Esophagus (tissue), 2 donors: ENCODE data around the gene ATRNL1. TPM values are rescaled to one million over a fixed set of nuclear protein-coding genes. Genes with fewer than 3 reads are reported as not detected.

ENCODE experiments used
- H3K27ac ChIP-seq, 2 donors: one replicate each; pipeline ENCODE4 v1.5.1; 2013; ENCODE audit warnings: low read depth in 2 of 2, mild to moderate bottlenecking in 2 of 2, inconsistent platforms in 1 of 2, low read length in 1 of 2, moderate library complexity in 1 of 2
- H3K27me3 ChIP-seq, 2 donors: one replicate each; pipeline ENCODE4 v1.6.1; 2013; ENCODE audit warnings: low read length in 2 of 2, control low read depth in 1 of 2, mild to moderate bottlenecking in 1 of 2; ENCODE audit not compliant: insufficient read depth in 2 of 2, control insufficient read depth in 1 of 2
- H3K36me3 ChIP-seq, 2 donors: one replicate each; pipeline ENCODE4 v1.6.1; 2013; ENCODE audit warnings: low read length in 1 of 2; ENCODE audit not compliant: control insufficient read depth in 2 of 2, insufficient read depth in 2 of 2
- H3K4me1 ChIP-seq, 2 donors: one replicate each; pipeline ENCODE4 v1.6.1; 2013; ENCODE audit warnings: low read length in 1 of 2; ENCODE audit not compliant: control insufficient read depth in 2 of 2, insufficient read depth in 2 of 2
- H3K4me3 ChIP-seq, 2 donors: one replicate each; pipeline ENCODE4 v1.5.1; 2013; ENCODE audit warnings: low read length in 2 of 2, mild to moderate bottlenecking in 2 of 2, low read depth in 1 of 2, moderate library complexity in 1 of 2
- H3K9me3 ChIP-seq, 2 donors: one replicate each; pipeline ENCODE4 v1.6.1; 2013; ENCODE audit warnings: mild to moderate bottlenecking in 2 of 2, low read depth in 1 of 2, low read length in 1 of 2, moderate library complexity in 1 of 2; ENCODE audit not compliant: control insufficient read depth in 2 of 2, insufficient read depth in 1 of 2
- WGBS, 2 donors: extraction: QIAGEN DNeasy Blood & Tissue Kit; methylation state at CpG; one replicate each; pipeline ENCODE4 v1.1.7; 2013; 5-methylcytosine and 5-hydroxymethylcytosine counted together
- polyA plus RNA-seq, 2 donors: library from polyadenylated mRNA; stranded (reverse); fragments of 200-250 nt; gene quantifications; one replicate each; pipeline ENCODE4 v1.2.3, GENCODE V29; 2013
- donor health status: healthy with polysubstance abuse.
- donor health status: Bipolar disorder and iron deficiency.

The ATRNL1 gene
- polyA plus RNA-seq, 2 donors, result 0.20 to 0.39 TPM

DNA sequence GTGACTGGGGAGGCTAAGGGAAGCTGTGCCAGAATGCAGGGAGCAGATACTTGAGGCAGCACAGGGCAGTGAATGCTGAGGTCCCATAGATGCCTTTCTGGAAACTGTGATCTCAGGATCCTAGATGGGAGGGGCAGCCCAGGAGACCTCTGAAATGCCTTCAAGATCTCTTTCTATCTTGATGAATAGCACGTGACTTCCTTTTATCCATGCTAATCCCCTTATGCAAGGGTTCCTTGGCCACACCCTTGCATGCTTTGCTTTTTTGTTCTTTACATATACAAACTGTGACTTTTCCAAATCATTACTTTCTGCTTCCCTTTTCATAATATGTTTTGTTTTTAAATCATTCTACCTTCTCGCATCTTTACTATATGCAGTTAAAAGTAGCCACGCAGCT, 14.7 kb downstream of the ATRNL1 start:
- 60 to 68% methylated on average over 3 of the region's 3 CpGs for WGBS, 2 donors
- no peaks in the 10 kb centered on the region for H3K27me3 ChIP-seq
- no peak overlapping the region for H3K27ac ChIP-seq
- peaks cover 0 to 5% of the 10 kb centered on the region in 2 donors for H3K9me3 ChIP-seq
- no peak overlapping the region for H3K4me3 ChIP-seq
- no peaks in the 10 kb centered on the region for H3K4me1 ChIP-seq
- H3K36me3 ChIP-seq, result no peaks in the 10 kb centered on the region

DNA sequence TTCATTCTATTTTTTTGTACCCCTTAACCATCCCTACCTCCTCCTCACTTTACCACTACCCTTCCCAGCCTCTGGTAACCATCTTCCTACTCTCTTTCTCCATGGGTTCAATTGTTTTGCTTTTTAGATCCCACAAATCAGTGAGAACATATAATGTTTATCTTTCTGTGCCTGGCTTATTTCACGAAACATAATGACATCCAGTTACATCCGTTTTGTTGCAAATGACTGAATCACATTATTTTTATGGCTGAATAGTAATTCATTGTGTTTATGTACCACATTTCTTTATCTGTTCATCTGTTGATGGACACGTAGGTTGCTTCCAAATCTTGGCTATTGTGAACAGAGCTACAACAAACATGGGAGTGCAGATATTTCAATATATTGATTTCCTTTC, 24.1 kb downstream of the ATRNL1 start:
- Histone ChIP-seq H3K27ac (no peak overlapping the region), H3K4me3 (no peak overlapping the region), H3K36me3 (peaks cover 0 to 2% of the 10 kb centered on the region in 2 donors), H3K4me1 (no peaks in the 10 kb centered on the region), H3K27me3 (no peaks in the 10 kb centered on the region), H3K9me3 (no peaks in the 10 kb centered on the region)
- WGBS, 2 donors, result 78 to 80% methylated on average over 3 of the region's 3 CpGs

DNA sequence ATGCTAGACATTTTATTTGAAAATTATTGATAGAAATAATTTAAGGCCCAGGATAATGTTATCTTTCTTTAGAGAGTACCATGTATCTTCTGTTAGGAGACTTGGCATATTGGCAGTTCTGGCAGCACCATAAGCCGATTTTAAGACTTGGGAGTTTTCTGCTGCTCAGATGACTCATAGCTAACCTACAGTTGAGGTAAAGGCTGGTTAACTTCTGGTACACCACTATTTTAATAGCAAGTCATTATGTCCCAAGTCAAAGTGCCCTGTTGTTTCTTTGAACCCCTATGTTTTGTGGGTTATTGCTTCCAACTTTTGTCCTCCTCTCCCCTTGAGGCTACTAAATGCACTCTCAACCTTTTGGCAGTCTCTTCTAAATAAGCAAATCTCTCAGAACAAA, 25.2 kb downstream of the ATRNL1 start:
- Histone ChIP-seq H3K9me3 (no peaks in the 10 kb centered on the region), H3K4me1 (no peaks in the 10 kb centered on the region), H3K36me3 (peaks cover 0 to 2% of the 10 kb centered on the region in 2 donors), H3K4me3 (no peak overlapping the region), H3K27me3 (no peaks in the 10 kb centered on the region), H3K27ac (no peak overlapping the region)
- 45 to 47% methylated on average over 1 of the region's 1 CpG for WGBS, 2 donors

DNA sequence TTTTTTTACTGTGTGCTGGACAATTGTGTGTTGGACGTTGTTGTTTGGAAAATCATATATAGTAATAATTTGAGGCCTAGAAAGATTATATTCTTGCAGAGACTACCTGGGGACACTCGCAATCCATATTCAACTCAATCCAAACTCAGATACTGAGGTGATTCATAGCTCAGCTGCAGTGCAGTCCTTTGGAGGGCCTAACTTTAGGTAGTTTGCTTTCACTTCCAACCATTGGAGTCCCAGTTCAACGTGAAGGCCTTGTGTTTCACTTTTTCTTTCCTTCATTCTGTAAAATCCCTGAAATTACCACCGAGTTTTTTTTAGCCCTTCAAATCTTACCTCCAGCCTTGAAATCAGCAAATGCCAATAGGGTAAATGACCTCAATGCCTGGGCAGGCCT, 32.3 kb downstream of the ATRNL1 start:
- Histone ChIP-seq H3K27ac (no peak overlapping the region), H3K4me3 (no peak overlapping the region), H3K9me3 (no peaks in the 10 kb centered on the region), H3K4me1 (no peaks in the 10 kb centered on the region), H3K36me3 (peaks cover 0 to 2% of the 10 kb centered on the region in 2 donors), H3K27me3 (no peaks in the 10 kb centered on the region)
- 70 to 75% methylated on average over 4 of the region's 4 CpGs for WGBS, 2 donors

DNA sequence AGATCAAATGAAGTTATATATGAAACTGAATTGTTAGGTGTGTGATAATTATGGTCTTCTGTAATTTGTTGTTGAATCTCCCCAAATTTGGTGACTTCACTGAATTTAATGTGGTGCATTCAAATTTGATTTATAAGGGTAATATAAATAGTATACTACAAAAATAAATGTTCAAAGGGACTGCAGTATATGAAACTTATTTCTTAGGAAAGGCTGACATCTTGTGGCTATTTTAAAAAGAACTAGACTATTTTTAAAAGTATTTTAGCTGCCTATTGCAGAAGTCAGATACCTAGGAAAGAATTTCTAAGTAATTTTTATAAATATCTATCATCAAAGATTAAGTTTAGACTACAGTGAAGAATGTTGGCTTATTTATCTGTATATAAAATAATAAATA, 36.6 kb downstream of the ATRNL1 start:
- no peaks in the 10 kb centered on the region for H3K9me3 ChIP-seq
- no peak overlapping the region for H3K27ac ChIP-seq
- no peaks in the 10 kb centered on the region for H3K36me3 ChIP-seq
- H3K4me1 ChIP-seq, result no peaks in the 10 kb centered on the region
- H3K4me3 ChIP-seq, result no peak overlapping the region
- no peaks in the 10 kb centered on the region for H3K27me3 ChIP-seq

DNA sequence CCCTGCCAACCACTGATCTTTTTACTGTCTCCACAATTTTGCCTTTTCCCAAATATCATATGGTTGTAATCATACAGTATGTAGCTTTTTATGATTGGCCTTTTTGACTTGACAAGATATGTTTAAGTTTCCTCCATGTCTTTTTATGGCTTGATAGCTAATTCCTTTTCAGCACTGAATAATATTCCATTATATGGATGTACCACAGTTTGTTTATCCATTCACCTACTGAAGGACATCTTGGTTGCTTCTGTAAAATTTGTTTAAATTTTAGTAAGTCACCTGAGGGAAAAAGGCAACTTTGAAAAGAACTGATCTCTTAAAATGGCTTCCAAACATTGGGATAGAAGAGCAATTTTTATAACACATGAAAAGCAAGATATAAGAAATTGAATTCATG, 43.5 kb downstream of the ATRNL1 start:
- Histone ChIP-seq H3K27me3 (no peaks in the 10 kb centered on the region), H3K4me3 (no peak overlapping the region), H3K36me3 (no peaks in the 10 kb centered on the region), H3K9me3 (no peaks in the 10 kb centered on the region), H3K4me1 (no peaks in the 10 kb centered on the region), H3K27ac (no peak overlapping the region)

DNA sequence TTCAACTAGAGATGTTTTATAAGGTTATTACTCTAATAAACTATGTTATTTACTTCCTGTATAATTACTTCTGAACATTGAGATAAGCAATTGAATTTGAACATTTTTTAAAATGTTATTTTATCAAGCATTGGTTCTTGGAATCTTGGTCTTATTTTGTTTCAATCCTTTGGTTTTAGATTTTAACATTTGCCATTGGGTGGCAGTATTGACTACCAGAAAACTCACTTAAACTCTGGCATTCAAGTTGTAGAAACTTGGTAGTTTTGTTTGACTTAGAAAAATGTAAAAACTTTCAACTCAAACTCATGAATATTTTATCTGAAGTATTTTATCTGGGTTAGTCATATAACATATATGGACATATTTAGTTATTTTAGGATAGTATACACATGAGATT, 48.1 kb downstream of the ATRNL1 start:
- no peaks in the 10 kb centered on the region for H3K4me1 ChIP-seq
- H3K9me3 ChIP-seq, result no peaks in the 10 kb centered on the region
- H3K27ac ChIP-seq, result no peak overlapping the region
- H3K36me3 ChIP-seq, result no peaks in the 10 kb centered on the region
- H3K27me3 ChIP-seq, result no peaks in the 10 kb centered on the region
- no peak overlapping the region for H3K4me3 ChIP-seq

DNA sequence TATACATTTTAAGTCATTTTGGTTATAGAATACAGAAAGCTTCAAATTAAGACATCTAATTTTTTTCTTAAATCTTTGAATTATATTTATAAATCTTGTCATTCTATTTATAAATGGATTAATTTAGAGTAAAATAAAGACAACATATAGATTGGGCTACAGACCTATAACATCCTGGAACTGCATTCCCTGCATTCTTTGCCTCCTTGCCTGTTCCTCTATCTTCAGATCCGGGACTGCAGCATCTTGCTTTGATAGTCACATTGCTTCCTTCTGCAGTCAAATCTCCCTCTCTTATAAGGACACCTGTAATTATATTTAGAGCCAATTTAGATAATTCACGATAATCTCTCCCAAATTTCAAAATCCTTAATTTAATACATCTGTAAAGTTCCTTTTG, 64.2 kb downstream of the ATRNL1 start:
- Histone ChIP-seq H3K36me3 (no peaks in the 10 kb centered on the region), H3K27me3 (no peaks in the 10 kb centered on the region), H3K9me3 (no peaks in the 10 kb centered on the region), H3K27ac (no peak overlapping the region), H3K4me1 (no peaks in the 10 kb centered on the region), H3K4me3 (no peak overlapping the region)
- WGBS, 2 donors, result 63 to 75% methylated on average over 2 of the region's 2 CpGs

DNA sequence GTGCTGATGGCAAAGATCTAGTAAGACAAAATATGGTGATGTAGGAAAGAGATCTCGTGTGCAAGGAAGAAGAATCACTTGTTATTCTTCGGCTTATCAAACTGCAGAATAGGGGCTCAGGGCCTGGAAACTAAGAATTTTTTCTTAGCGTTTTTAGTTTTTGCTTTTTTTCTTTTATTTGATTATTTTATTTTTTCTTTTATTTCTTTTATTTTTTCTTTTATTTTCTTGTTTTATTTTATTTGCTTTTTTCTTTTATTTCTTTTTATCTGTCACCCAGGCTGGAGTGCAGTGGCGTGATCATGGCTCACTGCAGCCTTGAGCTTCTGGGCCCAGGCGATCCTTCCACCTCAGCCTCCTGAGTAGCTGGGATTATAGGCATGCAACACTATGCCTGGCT, 70.0 kb downstream of the ATRNL1 start:
- Histone ChIP-seq H3K27me3 (no peaks in the 10 kb centered on the region), H3K27ac (no peak overlapping the region), H3K36me3 (no peaks in the 10 kb centered on the region), H3K4me1 (no peaks in the 10 kb centered on the region), H3K4me3 (no peak overlapping the region), H3K9me3 (no peaks in the 10 kb centered on the region)
- WGBS, 2 donors, result 92 to 94% methylated on average over 5 of the region's 5 CpGs

DNA sequence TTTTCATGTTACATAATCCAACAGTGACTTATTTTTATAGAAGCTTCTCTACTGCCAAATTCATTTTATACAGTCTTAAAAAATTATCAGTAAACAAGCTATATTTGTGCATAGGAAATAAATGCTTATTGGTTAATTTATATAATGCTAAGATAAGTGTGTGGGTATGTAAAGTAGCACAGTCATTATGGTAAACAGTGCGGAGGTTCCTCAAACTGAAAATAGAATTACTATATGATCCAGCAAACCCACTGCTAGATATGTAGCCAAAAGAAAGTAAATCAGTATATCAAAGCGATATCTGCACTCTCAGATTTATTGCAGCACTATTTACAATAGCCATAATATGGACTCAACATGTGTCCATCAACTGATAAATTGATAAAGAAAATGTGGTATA, 71.1 kb downstream of the ATRNL1 start:
- no peaks in the 10 kb centered on the region for H3K4me1 ChIP-seq
- H3K9me3 ChIP-seq, result no peaks in the 10 kb centered on the region
- H3K4me3 ChIP-seq, result no peak overlapping the region
- no peak overlapping the region for H3K27ac ChIP-seq
- 85 to 87% methylated on average over 2 of the region's 2 CpGs for WGBS, 2 donors
- no peaks in the 10 kb centered on the region for H3K27me3 ChIP-seq
- H3K36me3 ChIP-seq, result no peaks in the 10 kb centered on the region
